ENCODE data around the gene STAT6. TPM values are rescaled to one million over a fixed set of nuclear protein-coding genes. Genes with fewer than 3 reads are reported as not detected.
"Not testable (repeated sequence)": the region's sequence is repeated elsewhere in the genome, so short reads cannot be mapped to it uniquely, and the experiment has no call there.

The STAT6 gene
- total RNA-seq, 1 experiment from 2014 or later, result 68.8 TPM

DNA sequence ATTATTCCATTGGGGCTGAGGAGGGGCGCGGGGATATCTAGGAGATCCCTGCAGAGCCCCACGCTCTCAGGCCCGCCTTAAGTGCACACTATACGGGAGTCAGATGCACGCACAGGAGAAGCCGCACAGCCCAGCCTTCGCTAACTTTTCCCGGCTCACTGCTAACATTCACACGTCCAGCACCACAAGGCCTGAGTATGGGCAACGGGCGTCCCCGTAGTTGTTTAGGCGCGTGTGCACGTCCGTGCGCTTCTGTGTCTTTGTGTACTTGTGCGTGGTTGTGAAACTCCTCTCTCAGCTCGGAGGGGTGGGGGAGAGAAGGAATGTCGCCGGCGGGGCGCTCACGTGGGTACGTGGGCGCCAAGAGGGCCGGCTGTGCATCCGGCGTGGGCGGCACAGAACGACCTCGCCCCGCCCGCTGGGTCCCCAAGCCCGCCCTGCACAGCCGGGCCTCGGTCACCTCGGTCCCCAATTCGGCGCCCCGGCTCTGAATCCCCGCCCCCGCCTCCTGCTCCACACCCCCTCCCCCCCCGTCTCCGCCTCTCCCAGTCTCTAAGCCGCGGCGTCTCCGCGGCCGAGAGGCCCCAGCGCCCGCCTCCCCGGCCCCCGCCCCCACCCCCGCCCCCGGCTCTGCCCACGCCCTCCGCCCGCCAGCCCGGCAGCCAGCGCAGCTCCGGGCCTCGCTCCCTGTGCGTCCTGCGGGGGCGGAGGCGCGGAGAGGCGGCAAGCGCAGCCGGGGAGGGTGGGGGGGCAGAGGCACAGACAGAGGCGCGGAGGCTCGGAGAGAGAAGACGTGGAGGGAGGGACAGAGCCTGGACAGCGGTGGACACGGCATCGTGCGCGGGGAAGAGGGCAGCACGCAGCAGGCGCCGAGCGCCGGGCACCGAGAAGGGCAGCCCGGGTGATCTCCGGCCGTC, 22.6 kb downstream of the STAT6 start, which contains the start of gene NAB2:
Gene NAB2, plus strand, starts transcription at position 761 of the 917 bp plus-strand sequence. CDS start 158 bp downstream, outside the sequence.
- peak; percentile 94 for DNase-seq (ENCODE audit: extremely low read depth, low read depth)

DNA sequence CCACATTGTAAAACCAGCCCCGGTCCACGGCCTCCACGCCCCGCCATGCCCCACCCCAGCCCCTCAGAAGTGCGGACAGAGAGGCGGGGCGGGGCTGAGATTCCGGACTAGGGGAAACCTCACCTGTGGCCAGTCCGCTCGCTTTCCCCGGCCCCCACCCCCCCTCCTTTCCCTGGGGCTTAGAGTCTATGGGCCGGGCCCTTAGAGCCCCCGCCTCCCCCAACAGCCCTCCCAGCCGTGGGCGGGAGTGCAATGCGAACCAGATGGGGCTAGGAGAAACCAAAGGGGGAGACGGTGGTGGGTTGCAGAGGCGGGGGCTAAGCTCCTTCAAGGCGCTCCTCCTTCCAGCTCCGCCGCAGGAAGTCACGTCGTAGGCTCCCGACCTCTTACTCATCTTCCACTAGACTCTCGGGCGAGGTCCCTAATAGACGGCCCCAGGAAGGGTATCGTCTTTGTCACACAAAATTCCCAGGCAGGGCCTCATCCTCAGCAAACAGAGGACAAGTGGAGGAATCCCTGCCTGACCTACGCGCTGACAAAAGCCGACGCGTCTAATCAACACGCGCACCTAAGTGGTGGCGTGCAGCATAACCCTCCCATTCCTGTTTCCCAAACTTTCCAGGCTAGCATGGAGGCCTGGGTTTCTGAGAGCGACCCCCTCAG, 23.3 kb downstream of the STAT6 start:
- peak; percentile 83 for DNase-seq (ENCODE audit: extremely low read depth, low read depth)

DNA sequence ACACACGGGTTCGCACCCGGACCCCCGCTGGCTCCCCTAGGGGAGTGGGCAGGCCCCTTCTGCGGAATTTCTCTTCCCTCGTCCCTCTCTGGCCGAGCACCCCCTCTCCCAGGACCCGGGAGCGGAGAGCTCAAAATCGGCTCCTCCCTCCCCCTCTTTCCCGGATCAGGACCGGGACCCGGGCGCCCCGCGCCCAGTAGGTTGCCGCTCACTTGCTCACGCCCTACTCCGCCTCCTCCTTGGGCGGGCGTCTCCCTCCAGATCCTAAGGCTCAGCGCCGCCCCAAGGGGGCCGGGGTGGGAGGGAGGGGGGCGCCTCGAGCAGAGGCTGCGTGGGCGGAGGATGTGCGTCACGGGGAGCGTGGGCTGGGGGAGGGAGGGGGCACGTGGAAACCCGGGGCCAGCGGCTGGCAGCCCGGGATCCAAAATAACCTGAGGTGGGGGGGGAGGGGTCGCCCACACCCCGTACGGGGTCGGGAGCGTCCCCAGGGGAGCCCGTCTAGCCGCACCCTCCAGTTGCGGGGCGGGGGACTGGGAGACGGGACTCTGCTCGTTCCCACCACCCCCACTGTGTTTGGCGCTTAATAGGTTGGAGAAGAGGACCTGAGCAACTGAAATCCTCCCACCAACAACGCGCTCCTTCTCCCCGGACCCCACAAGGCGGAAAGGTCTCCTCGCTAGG, 24.0 kb downstream of the STAT6 start:
- peak; percentile 79 for DNase-seq (ENCODE audit: extremely low read depth, low read depth)

DNA sequence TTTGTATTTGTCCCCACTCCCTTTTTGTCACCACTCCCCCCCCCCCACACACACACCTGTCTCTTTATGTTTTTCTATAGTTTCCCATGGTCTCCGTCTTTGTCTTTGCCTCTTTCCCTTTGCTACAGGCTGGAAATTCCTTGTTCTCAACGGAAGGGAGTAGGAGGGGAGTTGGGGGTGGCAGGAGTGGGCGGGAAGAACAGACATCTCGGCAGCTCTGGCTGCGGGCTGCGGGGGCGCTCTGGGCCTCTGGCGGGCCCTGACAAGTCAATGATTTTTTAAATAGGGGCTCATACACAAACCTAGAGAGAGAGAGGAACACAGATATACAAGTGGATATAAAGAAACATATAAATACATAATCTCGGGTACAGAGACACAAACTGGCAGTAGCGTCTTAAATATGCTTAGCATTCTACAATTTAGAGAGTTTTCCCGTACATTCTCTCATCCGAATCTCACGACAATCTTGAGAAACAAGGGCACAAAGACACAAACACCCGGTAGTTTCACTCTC, 24.6 kb downstream of the STAT6 start:
- DNase-seq (ENCODE audit: extremely low read depth, low read depth), result no peak

DNA sequence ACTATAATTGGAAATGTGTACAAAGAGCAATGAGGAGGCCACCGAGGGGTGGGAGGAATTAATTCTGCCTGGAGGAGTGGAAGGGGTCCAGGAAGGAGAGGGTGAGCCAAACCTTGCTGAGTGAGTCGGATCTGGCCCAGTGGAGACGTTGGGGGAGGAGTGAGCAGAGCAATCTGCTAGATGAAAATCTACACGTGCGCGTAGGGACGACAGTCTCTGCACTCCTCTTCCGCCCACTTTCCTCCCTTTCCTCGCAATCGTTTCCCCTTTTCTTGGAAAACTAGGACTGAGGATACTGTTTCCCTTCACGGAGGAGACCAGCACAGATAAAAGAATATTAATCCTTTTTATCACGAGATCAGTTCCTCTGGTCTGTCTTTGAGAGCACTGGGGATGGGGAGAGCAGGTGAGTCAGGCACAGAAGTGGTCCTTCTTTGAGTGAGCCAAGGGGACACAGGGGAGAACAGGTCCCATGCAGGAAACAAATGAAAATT, 25.1 kb downstream of the STAT6 start:
- DNase-seq (ENCODE audit: extremely low read depth, low read depth), result no peak

DNA sequence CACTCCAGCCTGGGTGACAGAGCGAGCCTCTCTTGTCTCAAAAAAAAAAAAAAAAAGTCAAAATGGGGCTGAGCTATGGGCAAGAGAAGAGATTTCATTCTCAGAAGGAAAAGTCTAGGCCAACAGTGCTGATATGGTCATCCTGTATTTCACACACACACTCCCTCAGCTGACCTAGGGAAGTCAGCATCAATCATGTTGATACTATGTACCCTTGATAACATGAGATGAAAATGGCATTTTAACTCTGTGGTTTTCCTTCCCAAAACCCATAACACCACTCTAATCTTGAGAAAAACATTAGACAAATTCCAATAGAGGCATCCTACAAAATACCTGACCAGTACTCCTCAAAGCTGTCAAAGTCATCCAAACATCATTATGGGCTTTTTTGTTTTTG, 30.3 kb downstream of the STAT6 start:
- no peak for DNase-seq (ENCODE audit: extremely low read depth, low read depth)

DNA sequence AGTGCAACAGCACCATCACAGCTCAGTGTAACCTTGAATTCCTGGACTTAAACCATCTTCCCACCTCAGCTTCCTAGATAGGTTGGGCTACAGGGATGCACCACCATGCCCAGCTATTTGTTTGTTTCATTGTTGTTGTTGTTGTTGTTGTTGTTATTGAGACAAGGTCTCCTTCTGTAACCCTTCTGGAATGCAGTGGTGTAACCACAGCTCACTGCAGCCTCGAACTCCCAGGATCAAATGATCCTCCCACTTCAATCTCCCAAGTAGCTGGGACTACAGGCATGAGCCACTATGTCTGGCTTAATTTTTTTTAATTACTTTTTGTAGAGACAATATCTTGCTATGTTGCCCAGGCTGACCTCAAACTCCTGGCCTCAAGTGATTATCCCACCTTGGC, 31.3 kb downstream of the STAT6 start:
- no peak for DNase-seq (ENCODE audit: extremely low read depth, low read depth)

DNA sequence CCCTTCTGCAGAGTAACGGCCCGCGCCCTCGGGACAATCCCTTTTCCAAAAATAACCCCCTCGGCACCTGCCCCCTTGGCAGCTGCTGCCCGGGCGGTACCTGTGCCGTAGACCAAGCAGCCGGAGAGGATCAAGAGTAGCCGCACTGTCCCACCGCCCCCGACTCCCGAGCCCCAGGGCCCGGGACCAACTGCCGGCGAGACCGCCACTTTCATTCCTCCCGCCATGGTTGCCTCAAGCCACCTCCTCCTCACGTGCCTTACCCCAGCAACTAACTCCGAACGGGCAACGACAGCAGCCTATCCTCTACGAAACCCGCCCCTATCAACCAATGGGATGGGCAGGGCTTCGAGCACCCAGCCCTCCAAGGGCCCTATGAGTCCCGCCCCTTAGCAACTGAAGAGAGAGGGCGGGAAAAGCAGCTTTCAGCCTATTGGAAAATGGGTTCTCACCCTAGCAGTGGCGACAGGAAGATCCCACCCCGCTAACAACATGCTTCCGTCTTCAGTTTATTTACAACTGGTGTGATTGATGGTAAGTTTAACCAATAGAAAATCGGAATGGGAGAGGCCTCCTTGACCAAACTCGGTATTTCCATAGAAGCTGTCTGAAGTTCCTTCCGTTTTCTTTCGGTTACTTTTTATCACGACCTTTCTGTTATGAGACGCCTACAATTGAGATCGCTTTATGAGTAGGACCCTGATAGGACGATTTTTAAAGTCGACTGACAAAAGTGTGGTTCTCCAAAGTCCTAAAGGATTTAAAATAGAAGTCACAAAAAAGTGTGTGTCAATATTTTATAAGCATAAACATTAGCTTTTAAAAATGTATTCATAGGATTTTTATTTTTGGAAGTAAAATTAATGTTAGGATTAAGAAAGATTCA, 32.4 kb downstream of the STAT6 start, which contains the start of gene NEMP1:
Gene NEMP1, minus strand, starts transcription at position 273 of the 886 bp plus-strand sequence. Its CDS starts 46 bp downstream, at position 227.
- peak; percentile 100 for DNase-seq (ENCODE audit: extremely low read depth, low read depth)

DNA sequence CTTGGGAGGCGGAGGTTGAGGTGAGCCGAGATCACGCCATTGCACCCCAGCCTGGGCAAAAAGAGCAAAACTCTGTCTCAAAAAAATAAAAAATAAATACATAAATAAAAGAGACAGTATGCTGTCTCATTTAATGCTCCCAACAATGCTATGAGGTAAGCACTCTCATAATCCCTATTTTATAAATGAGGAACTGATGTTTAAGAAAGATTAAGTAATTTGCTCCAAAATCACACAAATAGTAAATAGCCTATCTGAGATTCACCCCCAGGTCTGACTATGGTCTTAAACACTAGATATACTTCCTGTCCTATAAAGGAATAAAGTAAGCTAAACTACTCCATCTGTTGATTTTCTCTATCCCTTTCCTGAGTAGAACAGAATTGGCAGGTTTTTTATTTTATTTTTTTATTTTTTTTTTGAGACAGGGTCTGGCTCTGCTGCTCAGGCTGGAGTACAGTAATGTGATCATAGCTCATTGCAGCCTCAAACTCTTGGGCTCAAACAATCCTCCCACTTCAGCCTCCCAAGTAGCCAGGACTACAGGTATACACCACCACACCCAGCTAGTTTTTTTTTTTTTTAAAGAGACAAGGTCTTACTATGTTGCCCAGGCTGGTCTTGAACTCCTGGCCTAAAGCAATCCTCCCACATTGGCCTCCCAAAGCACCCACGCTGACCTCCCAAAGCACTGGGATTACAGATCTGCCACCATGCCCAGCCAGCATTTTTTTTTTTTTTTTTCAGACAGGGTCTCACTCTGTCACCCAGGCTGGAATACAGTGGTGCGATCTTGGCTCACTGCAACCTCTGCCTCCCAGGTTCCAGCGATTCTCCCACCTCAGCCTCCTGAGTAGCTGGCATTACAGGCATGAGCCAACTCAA, 37.4 kb downstream of the STAT6 start:
- DNase-seq (ENCODE audit: extremely low read depth, low read depth), result not testable (repeated sequence)

DNA sequence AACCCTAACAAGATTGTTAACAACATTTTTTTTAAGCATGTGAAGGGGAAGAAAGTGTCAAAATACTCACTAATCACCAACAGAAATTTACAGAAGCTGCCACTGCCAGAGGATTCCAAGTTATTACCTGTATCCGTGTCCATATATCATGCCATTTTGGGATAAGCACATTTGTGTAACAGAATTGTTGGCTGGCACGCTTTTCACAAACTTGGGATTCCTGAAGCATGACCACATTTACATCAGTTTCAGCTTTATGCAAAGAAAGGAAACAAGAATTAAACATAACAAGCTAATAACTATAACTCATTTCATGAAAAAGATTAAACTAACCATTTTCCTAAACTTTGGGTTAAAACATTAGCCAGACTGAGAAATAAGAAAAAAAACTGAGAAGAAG, 38.5 kb downstream of the STAT6 start:
- no peak for DNase-seq (ENCODE audit: extremely low read depth, low read depth)

DNA sequence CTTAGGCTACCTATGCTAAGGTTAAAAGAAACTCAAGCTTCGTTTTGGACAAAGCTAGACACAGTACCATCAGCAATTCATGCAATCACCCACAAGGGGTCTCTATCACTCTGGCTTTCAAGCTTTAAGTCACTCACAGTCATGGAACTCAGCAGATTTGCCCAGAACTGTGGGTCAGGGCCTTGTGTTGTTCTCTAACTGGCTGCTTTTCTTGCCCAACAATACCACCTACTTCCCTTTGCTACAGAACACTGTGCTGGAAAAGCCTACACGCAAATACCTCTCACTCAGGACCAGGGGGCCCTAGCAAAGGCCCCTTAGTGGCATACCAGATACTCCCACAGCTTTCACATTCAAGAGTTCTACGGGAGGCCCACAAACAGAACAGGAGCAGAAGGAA, 41.6 kb downstream of the STAT6 start:
- DNase-seq (ENCODE audit: extremely low read depth, low read depth), result peak; percentile 78

DNA sequence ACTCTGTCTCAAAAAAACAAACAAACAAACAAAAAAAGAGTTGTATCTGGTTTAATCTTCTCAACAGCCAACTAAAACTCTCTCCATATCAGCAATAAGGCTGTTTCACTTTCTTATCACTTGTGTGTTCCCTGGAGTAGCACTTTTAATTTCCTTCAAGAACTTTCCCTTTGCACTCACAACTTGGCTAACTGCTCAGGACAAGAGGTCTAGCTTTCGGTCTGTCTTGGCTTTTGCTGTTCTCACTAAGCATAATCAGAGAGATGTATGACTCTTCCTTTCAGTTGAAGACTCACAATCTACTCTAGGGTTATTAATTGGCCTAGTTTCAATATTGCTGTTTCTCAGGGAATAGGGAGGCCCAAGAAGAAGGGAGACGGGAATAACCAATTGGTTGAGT, 44.9 kb downstream of the STAT6 start:
- no peak for DNase-seq (ENCODE audit: extremely low read depth, low read depth)

DNA sequence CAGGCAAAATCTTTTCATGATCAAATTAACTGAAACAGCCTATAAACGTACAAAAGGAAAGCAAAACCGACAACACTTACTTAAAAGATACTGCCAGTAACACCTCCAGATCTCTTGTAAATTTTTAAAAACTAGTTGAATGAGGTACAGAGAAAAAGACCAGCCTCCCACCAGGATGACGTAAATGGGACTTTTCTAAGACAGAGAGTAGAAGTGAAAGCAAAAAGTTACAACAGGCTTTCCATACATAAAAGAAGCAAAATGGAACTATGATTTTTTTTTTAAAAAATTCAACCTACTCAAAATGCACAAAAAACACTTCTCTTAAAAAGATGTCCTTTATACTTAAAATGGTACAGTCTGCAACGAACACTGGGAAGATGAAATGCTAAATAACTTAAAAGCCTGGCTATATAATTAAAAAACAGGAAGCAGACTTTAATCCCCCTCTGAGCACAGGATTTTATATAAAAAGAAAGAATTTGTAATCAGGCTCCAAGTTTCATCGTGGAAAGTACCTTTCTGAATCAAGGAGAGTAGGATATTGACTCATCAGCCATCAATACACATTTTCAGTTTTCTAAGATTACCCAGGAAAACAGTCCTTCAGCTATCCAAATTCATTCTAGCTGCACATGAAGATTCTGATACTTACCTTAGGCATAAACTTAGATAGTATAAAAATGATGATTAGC, 47.0 kb downstream of the STAT6 start:
- DNase-seq (ENCODE audit: extremely low read depth, low read depth), result no peak

DNA sequence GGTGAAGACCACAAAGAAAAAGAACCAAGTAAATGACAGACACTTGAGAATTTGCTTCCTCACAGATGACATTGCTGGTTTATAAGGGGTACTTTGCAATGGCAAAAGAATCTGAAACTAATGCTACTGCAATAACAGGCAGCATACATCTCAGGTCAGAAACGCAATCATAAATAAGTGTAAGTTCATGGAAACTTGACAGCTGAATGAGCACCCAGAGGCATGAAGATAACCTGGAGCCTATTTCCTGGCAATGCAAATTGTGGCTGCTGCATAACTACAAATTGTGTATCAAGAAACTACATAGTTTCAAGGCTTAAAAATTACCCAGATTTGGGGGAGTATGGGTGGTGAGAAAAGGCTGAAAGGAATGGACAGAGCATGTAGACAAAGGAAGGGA, 52.7 kb downstream of the STAT6 start:
- DNase-seq (ENCODE audit: extremely low read depth, low read depth), result no peak

DNA sequence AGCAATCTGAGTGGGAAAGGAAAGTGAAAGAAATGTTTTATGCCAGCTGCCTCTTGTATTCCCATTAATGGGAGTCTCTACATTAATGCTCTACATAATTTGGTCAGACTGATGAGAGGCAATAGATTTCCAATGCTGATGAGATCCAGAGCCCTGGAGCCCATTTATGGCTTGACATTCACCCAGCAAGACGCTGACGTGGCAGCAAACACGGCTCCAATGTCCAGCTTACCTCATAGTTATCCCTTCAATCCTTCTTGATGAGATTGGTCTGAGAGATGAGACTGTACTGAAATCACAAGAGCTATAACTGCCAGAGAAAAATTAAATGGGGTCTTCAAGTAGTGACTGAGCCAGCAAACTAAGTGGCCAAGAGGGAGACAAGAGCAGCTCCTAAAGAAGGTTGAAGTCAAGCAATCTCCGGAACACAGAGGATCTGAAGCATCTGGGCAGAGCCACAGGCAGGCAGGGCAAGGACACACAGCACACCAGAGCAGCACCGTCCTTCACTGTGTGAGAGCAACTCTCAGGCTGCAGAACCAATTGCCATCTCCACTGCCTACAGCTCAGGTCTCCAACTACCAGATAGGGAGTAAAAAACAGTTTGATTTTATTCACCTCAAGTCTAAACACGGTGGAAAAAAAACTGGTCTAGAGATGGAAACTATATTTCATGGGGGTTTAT, 54.0 kb downstream of the STAT6 start:
- DNase-seq (ENCODE audit: extremely low read depth, low read depth), result no peak

DNA sequence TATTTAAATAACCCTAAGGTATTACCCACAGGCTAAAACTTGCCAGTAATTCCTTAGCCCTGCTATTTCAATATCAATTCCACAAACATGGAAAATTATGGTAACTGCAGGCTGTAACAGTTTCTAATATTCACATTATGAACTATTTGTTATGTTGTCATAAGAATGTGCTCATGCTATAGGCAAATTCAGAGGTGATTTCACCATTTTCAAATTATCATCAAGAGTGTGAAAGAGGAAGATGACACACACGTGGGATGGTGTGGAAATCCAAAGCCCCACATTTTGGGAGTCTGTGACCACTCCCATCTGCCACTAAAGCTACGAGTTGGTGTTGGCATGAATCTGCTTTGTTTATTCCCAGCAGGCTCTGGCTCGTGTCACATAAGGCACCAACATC, 55.3 kb downstream of the STAT6 start:
- no peak for DNase-seq (ENCODE audit: extremely low read depth, low read depth)

DNA sequence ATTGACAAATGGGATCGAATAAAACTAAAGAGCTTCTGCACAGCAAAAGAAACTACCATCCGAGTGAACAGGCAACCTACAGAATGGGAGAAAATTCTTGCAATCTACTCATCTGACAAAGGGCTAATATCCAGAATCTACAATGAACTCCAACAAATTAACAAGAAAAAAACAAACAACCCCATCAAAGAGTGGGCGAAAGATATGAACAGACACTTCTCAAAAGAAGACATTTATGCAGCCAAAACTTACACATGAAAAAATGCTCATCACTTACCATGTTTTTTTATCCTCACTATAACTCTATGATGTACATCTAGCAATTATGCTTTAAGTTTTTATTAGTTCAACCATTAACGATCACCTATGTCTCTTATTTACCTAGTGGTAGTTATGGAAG, 57.3 kb downstream of the STAT6 start:
- not testable (repeated sequence) for DNase-seq (ENCODE audit: extremely low read depth, low read depth)

DNA sequence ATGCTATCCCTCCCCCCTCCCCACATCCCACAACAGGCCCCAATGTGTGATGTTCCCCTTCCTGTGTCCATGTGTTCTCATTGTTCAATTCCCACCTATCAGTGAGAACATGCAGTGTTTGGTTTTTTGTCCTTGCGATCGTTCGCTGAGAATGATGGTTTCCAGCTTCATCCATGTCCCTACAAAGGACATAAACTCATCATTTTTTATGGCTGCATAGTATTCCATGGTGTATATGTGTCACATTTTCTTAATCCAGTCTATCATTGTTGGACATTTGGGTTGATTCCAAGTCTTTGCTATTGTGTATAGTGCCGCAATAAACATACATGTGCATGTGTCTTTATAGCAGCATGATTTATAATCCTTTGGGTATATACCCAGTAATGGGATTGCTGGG, 58.0 kb downstream of the STAT6 start:
- DNase-seq (ENCODE audit: extremely low read depth, low read depth), result not testable (repeated sequence)

All from NCI-H460 (cell line).